Measurements from ENCODE around the gene CYTH3.

CYTH3 gene

GRCh38 chr7:6205971-6206660 lies 66.3 kb downstream of the CYTH3 start:
- H3K4me3 ChIP-seq (ENCODE audit: low read depth, low read length) = no peak overlapping the region
- ChIA-PET POLR2A (no interaction called here), CTCF (interaction anchor here (0.6 to 1.6 kb wide), 3 partner anchors 9 to 131 kb away, joined by 3 read pairs; no protein-coding TSS in a partner anchor)
- peak; percentile 23 for DNase-seq (ENCODE audit: low read depth, low spot score)
- no peak for TF ChIP-seq CTCF (IDR thresholded peaks at IDR 0.05; ENCODE audit: insufficient read depth, low read length, missing control alignments)

- POLR2A ChIA-PET = no interaction called here
- no peak for TF ChIP-seq CTCF (IDR thresholded peaks at IDR 0.05; ENCODE audit: insufficient read depth, low read length, missing control alignments)
- DNase-seq (ENCODE audit: low read depth, low spot score) = no peak
- no peak overlapping the region for H3K4me3 ChIP-seq (ENCODE audit: low read depth, low read length)
- CTCF ChIA-PET = interaction anchor here (1.0 to 1.8 kb wide), 5 partner anchors 10 to 147 kb away, joined by 3 to 6 read pairs (median 4); no protein-coding TSS in a partner anchor
Observed at GRCh38 chr7:6203381-6203780, 69.0 kb downstream of the CYTH3 start.

- no peak for TF ChIP-seq CTCF (IDR thresholded peaks at IDR 0.05; ENCODE audit: insufficient read depth, low read length, missing control alignments)
- CTCF ChIA-PET = interaction anchor here (0.9 to 1.2 kb wide), 2 partner anchors 12 to 121 kb away, joined by 3 to 5 read pairs; no protein-coding TSS in a partner anchor
- H3K4me3 ChIP-seq (ENCODE audit: low read depth, low read length) = no peak overlapping the region
- POLR2A ChIA-PET = no interaction called here
- no peak for DNase-seq (ENCODE audit: low read depth, low spot score)
Observed at GRCh38 chr7:6202117-6202516, 70.3 kb downstream of the CYTH3 start.

GRCh38 chr7:6200971-6201370 lies 71.5 kb downstream of the CYTH3 start:
- DNase-seq (ENCODE audit: low read depth, low spot score) = no peak
- ChIA-PET POLR2A (no interaction called here), CTCF (interaction anchor here (0.9 to 1.7 kb wide), 4 partner anchors 13 to 122 kb away, joined by 3 to 5 read pairs (median 4); no protein-coding TSS in a partner anchor)
- no peak overlapping the region for H3K4me3 ChIP-seq (ENCODE audit: low read depth, low read length)
- no peak for TF ChIP-seq CTCF (IDR thresholded peaks at IDR 0.05; ENCODE audit: insufficient read depth, low read length, missing control alignments)

GRCh38 chr7:6198689-6199595 lies 73.5 kb downstream of the CYTH3 start:
- no peak for TF ChIP-seq CTCF (IDR thresholded peaks at IDR 0.05; ENCODE audit: insufficient read depth, low read length, missing control alignments)
- ChIA-PET CTCF (interaction anchor here (0.5 to 2.3 kb wide), 4 partner anchors 10 to 202 kb away, joined by 3 to 6 read pairs (median 3); no protein-coding TSS in a partner anchor), POLR2A (no interaction called here)
- H3K4me3 ChIP-seq (ENCODE audit: low read depth, low read length) = no peak overlapping the region
- DNase-seq (ENCODE audit: low read depth, low spot score) = no peak
